H1 (cell line): ENCODE data around the gene KDELR1. TPM values are rescaled to one million over a fixed set of nuclear protein-coding genes. Genes with fewer than 3 reads are reported as not detected.

ENCODE experiments used
- CTCF ChIA-PET: fragments of 300-600 bp; sonication (Branson Sonifier 250); formaldehyde crosslinking; loops from one replicate; lab custom pipeline; 2021; ENCODE audit not compliant: partially characterized antibody; lab: Charles Lee
- POLR2A ChIA-PET: fragments of 300-600 bp; sonication (Branson Sonifier 250); formaldehyde crosslinking; loops from one replicate; lab custom pipeline; 2021; ENCODE audit warnings: inconsistent platforms; ENCODE audit not compliant: partially characterized antibody; lab: Charles Lee
- DNase-seq, 2 experiments: peaks; one replicate each; pipeline versions ENCODE4 v3.0.0 to v3.0.0-alpha.2; 2010 to 2022; ENCODE audit warnings: low spot score in 2 of 2, low read depth in 1 of 2, mixed read lengths in 1 of 2
- FAIRE-seq: peaks from 2 replicates; lab custom pipeline; 2011; peaks lifted over from hg19 to GRCh38; lab: Jason Lieb, UNC
- H2AFZ ChIP-seq: 2 replicates; pipeline ENCODE4 v1.8.1; 2012; ENCODE audit warnings: low read length, inconsistent platforms
- H2AK5ac ChIP-seq: 2 replicates; pipeline ENCODE4 v1.6.1; 2013; ENCODE audit warnings: low read depth, low read length
- H2BK120ac ChIP-seq: replicated peaks from 2 replicates; pipeline ENCODE3; 2013; ENCODE audit warnings: low read depth, low read length, inconsistent platforms
- H2BK12ac ChIP-seq: 2 replicates; pipeline ENCODE4 v1.6.1; 2013; ENCODE audit warnings: low read depth, low read length
- H2BK15ac ChIP-seq: 2 replicates; pipeline ENCODE4 v1.6.1; 2013; ENCODE audit warnings: low read length
- H2BK20ac ChIP-seq: 2 replicates; pipeline ENCODE4 v1.6.1; 2013; ENCODE audit warnings: low read length
- H2BK5ac ChIP-seq: 2 replicates; pipeline ENCODE4 v1.6.1; 2013; ENCODE audit warnings: low read depth, low read length
- H3K14ac ChIP-seq: 2 replicates; pipeline ENCODE4 v1.6.1; 2013; ENCODE audit warnings: inconsistent platforms; ENCODE audit not compliant: insufficient read length
- H3K18ac ChIP-seq: 2 replicates; pipeline ENCODE4 v1.6.1; 2013; ENCODE audit warnings: low read length; ENCODE audit errors: extremely low read depth
- H3K23ac ChIP-seq: 2 replicates; pipeline ENCODE4 v1.6.1; 2013; ENCODE audit warnings: inconsistent platforms; ENCODE audit not compliant: insufficient read length
- H3K23me2 ChIP-seq: 2 replicates; pipeline ENCODE4 v1.6.1; 2013; ENCODE audit warnings: low read depth, low read length
- H3K27ac ChIP-seq: 2 replicates; pipeline ENCODE4 v1.6.1; 2011; ENCODE audit warnings: low read depth, low read length, inconsistent platforms
- H3K27me3 ChIP-seq, 4 experiments: replicated peaks in 1 of 4; 1 replicate in 1 of 4; 2 replicates in 3 of 4; pipeline versions ENCODE4 v1.6.1 to v1.8.1; 2011 to 2013; ENCODE audit warnings: low read length in 3 of 4, mild to moderate bottlenecking in 3 of 4, inconsistent platforms in 2 of 4, mixed read lengths in 2 of 4, moderate library complexity in 1 of 4; ENCODE audit not compliant: control insufficient read depth in 3 of 4, insufficient read depth in 3 of 4; ENCODE audit errors: extremely low read depth in 1 of 4
- H3K36me3 ChIP-seq, 4 experiments: 2 replicates each; pipeline versions ENCODE4 v1.6.1 to v1.8.1; 2011 to 2013; ENCODE audit warnings: mild to moderate bottlenecking in 4 of 4, low read length in 3 of 4, moderate library complexity in 2 of 4, control low read depth in 1 of 4, inconsistent platforms in 1 of 4; ENCODE audit not compliant: insufficient read depth in 4 of 4, control insufficient read depth in 2 of 4
- H3K4ac ChIP-seq: replicated peaks from 2 replicates; pipeline ENCODE3; 2013; ENCODE audit warnings: low read length, low read depth, mixed read lengths, inconsistent platforms; ENCODE audit not compliant: insufficient read length
- H3K4me1 ChIP-seq, 4 experiments: replicated peaks in 1 of 4; 1 replicate in 1 of 4; 2 replicates in 3 of 4; pipeline versions ENCODE4 v1.6.1 to v1.8.1; 2011 to 2013; ENCODE audit warnings: low read length in 3 of 4, inconsistent platforms in 2 of 4, mixed read lengths in 1 of 4; ENCODE audit not compliant: insufficient read depth in 4 of 4, control insufficient read depth in 3 of 4
- H3K4me2 ChIP-seq, 2 experiments: 2 replicates each; pipeline versions ENCODE4 v1.6.1 to v1.8.1; 2011 to 2013; ENCODE audit warnings: low read depth in 2 of 2, low read length in 2 of 2, control low read depth in 1 of 2, inconsistent platforms in 1 of 2, mild to moderate bottlenecking in 1 of 2; ENCODE audit not compliant: insufficient read depth in 1 of 2
- H3K4me3 ChIP-seq, 4 experiments: fragments of 200-600, 300-600 bp in 1 of 4; sonication (generic), shearing (Covaris generic), sonication (Bioruptor Twin) in 1 of 4; 2 replicates each; pipeline versions ENCODE4 v1.5.1 to v1.8.1; 2011 to 2016; ENCODE audit warnings: low read length in 4 of 4, low read depth in 3 of 4, control low read depth in 2 of 4, inconsistent platforms in 2 of 4, mild to moderate bottlenecking in 2 of 4, mixed read lengths in 1 of 4, moderate library complexity in 1 of 4; ENCODE audit not compliant: insufficient read depth in 2 of 4; ENCODE audit errors: extremely low read depth in 1 of 4
- H3K56ac ChIP-seq: replicated peaks from 2 replicates; pipeline ENCODE3; 2013; ENCODE audit warnings: low read depth, mild to moderate bottlenecking, mixed read lengths, low read length, inconsistent platforms; ENCODE audit not compliant: insufficient read length
- H3K79me1 ChIP-seq: 2 replicates; pipeline ENCODE4 v1.6.1; 2013; ENCODE audit warnings: low read depth, low read length, control low read depth
- H3K79me2 ChIP-seq, 2 experiments: 2 replicates each; pipeline versions ENCODE4 v1.6.1 to v1.8.1; 2012 to 2013; ENCODE audit warnings: low read length in 2 of 2, mild to moderate bottlenecking in 2 of 2, inconsistent platforms in 1 of 2; ENCODE audit not compliant: insufficient read depth in 2 of 2, control insufficient read depth in 1 of 2
- H3K9ac ChIP-seq, 4 experiments: replicated peaks in 1 of 4; 1 replicate in 1 of 4; 2 replicates in 3 of 4; pipeline versions ENCODE4 v1.6.1 to v1.8.1; 2011 to 2013; ENCODE audit warnings: low read depth in 3 of 4, low read length in 3 of 4, control low read depth in 2 of 4, mild to moderate bottlenecking in 2 of 4, moderate library complexity in 2 of 4, inconsistent platforms in 1 of 4; ENCODE audit errors: extremely low read depth in 1 of 4
- H3K9me3 ChIP-seq, 2 experiments: 2 replicates each; pipeline versions ENCODE4 v1.6.1 to v1.8.1; 2012 to 2013; ENCODE audit warnings: mild to moderate bottlenecking in 2 of 2, moderate library complexity in 2 of 2, control low read depth in 1 of 2, inconsistent platforms in 1 of 2, low read depth in 1 of 2, low read length in 1 of 2, mixed read lengths in 1 of 2; ENCODE audit not compliant: insufficient read depth in 2 of 2
- H4K20me1 ChIP-seq, 2 experiments: replicated peaks in 1 of 2; 2 replicates each; pipeline versions ENCODE3 to v1.8.1; 2011 to 2013; ENCODE audit warnings: inconsistent platforms in 2 of 2, low read length in 2 of 2, mild to moderate bottlenecking in 1 of 2; ENCODE audit not compliant: insufficient read depth in 2 of 2, control insufficient read depth in 1 of 2
- H4K5ac ChIP-seq: 2 replicates; pipeline ENCODE4 v1.6.1; 2013; ENCODE audit warnings: low read length, low read depth, mixed read lengths, inconsistent platforms; ENCODE audit not compliant: insufficient read length
- H4K8ac ChIP-seq: 2 replicates; pipeline ENCODE4 v1.8.0; 2013; ENCODE audit warnings: mild to moderate bottlenecking, moderate library complexity, low read length, inconsistent platforms; ENCODE audit not compliant: insufficient read depth; ENCODE audit errors: extremely low read depth
- H4K91ac ChIP-seq: replicated peaks from 2 replicates; pipeline ENCODE3; 2013; ENCODE audit warnings: low read length, mixed read lengths, inconsistent platforms; ENCODE audit not compliant: insufficient read length
- CREB1 ChIP-seq: IDR thresholded peaks from 2 replicates; pipeline ENCODE4 v1.6.1; 2012; ENCODE audit warnings: inconsistent platforms
- EGR1 ChIP-seq: IDR thresholded peaks from 2 replicates; pipeline ENCODE4 v1.6.1; 2011; ENCODE audit warnings: low read depth, low read length, borderline replicate concordance
- EP300 ChIP-seq, 2 experiments: IDR thresholded peaks; 1 replicate in 1 of 2; 2 replicates in 1 of 2; pipeline ENCODE4 v1.6.1; 2011 to 2012; ENCODE audit warnings: low read depth in 2 of 2, low read length in 2 of 2, mild to moderate bottlenecking in 2 of 2, borderline replicate concordance in 1 of 2, inconsistent platforms in 1 of 2, moderate library complexity in 1 of 2
- GTF2F1 ChIP-seq: IDR thresholded peaks from 2 replicates; pipeline ENCODE4 v1.6.1; 2012; ENCODE audit warnings: low read depth, low read length, improper control_type of control experiment, borderline replicate concordance
- KDM4A ChIP-seq: IDR thresholded peaks from one replicate; pipeline ENCODE4 v1.7.1; 2012; ENCODE audit warnings: low read depth, mild to moderate bottlenecking, moderate library complexity, low read length, inconsistent platforms; ENCODE audit not compliant: severe bottlenecking
- MAFK ChIP-seq: IDR thresholded peaks from 2 replicates; pipeline ENCODE4 v1.6.1; 2012; ENCODE audit warnings: low read depth, mild to moderate bottlenecking, improper control_type of control experiment, low read length
- MAX ChIP-seq: IDR thresholded peaks from 2 replicates; pipeline ENCODE4 v1.6.1; 2012; ENCODE audit warnings: inconsistent platforms
- NRF1 ChIP-seq: IDR thresholded peaks from 2 replicates; pipeline ENCODE4 v1.6.1; 2011; ENCODE audit warnings: mild to moderate bottlenecking, low read depth, low read length, improper control_type of control experiment
- POLR2A ChIP-seq, 2 experiments: IDR thresholded peaks; 1 replicate in 1 of 2; 2 replicates in 1 of 2; pipeline ENCODE4 v1.6.1; 2011; ENCODE audit warnings: low read depth in 2 of 2, low read length in 2 of 2, mild to moderate bottlenecking in 2 of 2; ENCODE audit errors: control extremely low read depth in 1 of 2
- SAP30 ChIP-seq: fragments of 300-600 bp; sonication (generic); IDR thresholded peaks from 2 replicates; pipeline ENCODE4 v1.7.1; 2012; ENCODE audit warnings: low read length, moderate library complexity, mild to moderate bottlenecking, inconsistent platforms; ENCODE audit not compliant: insufficient read depth, insufficient replicate concordance
- USF2 ChIP-seq: IDR thresholded peaks from 2 replicates; pipeline ENCODE4 v1.6.1; 2011; ENCODE audit warnings: low read length, improper control_type of control experiment
- WGBS, 2 experiments: shearing (Covaris generic) in 1 of 2; methylation state at CpG; one replicate each; pipeline versions ENCODE4 v1.1.6 to v1.1.7; 2013 to 2015; ENCODE audit warnings: low lambda C conversion rate in 2 of 2, mixed read lengths in 2 of 2, inconsistent platforms in 1 of 2, low coverage in 1 of 2, missing lambda C conversion rate in 1 of 2; ENCODE audit not compliant: insufficient replicate concordance in 2 of 2, insufficient coverage in 1 of 2, insufficient read length in 1 of 2; ENCODE audit errors: extremely low coverage in 1 of 2, missing lambda C conversion rate in 1 of 2; 5-methylcytosine and 5-hydroxymethylcytosine counted together
- polyA plus RNA-seq, 7 experiments: library from polyadenylated mRNA; depleted of rRNA in 3 of 7; stranded (reverse) in 5 of 7; unstranded in 2 of 7; fragments of >200 nt in 5 of 7; fragments of 200-250 nt in 2 of 7; gene quantifications; 1 replicate in 5 of 7; 2 replicates in 1 of 7; 4 replicates in 1 of 7; pipeline versions ENCODE4 v1.2.1 to v1.2.3, GENCODE V29; 2011 to 2013; ENCODE audit warnings: missing spikeins in 2 of 7, mixed read lengths in 2 of 7
- total RNA-seq: library from RNA; stranded (reverse); fragmentation: NEBNext Ultra II Directional; extraction: Animal tissue kit (Norgen Biotek cat#: 25700); gene quantifications from 2 replicates; pipeline ENCODE4 v1.2.1, GENCODE V29; 2021

The KDELR1 gene
- total and polyA plus RNA-seq, 2 of the 8 experiments (the other 6 are each of a cell fraction or from before 2014, with no cell fraction given), result 225 to 231 TPM

DNA sequence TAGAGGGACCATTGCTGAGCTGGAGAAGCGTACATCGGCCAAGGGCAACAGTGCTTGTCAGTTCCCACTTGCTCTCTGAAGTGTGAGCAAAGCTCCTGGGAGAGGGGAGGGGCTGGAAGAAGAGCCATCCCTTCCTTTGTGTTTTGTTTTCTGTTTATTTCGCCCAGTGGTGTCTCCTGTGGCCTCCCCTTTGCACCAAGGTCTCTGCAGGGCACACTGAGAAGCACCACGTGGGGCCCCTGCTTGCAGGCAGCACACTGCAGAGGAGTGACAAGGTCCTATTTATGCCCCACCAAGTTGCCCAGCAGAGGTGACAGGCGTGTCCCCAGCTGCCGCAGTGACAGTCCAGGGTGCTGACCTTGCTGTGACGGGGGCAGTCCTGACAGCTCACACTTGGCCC is 26.1 kb upstream of the KDELR1 start:
- H3K79me2 ChIP-seq, result no peaks in the 10 kb centered on the region
- 84% methylated on average over 7 of the region's 7 CpGs; no CpG with 5 or more reads in 1 of the 2 experiments for WGBS, 2 experiments
- H3K4me1 ChIP-seq, result peaks cover 0 to 19% (median 8%) of the 10 kb centered on the region in 4 experiments; a peak in 5 of 7 replicates
- TF ChIP-seq USF2 (no peak), GTF2F1 (no peak), MAX (no peak), EP300 (IDR thresholded peaks at IDR 0.05; ENCODE audit: borderline replicate concordance in 1 of 2, low read depth in 2 of 2, low read length in 2 of 2) (no peak), KDM4A (no peak), SAP30 (no peak), MAFK (no peak), EGR1 (no peak), CREB1 (no peak), POLR2A (IDR thresholded peaks at IDR 0.05; ENCODE audit: control extremely low read depth in 1 of 2, low read depth in 2 of 2, low read length in 2 of 2) (no peak), NRF1 (no peak)
- no peaks in the 10 kb centered on the region for H3K36me3 ChIP-seq
- peaks cover 3% of the 10 kb centered on the region; the same call in 1 of the 2 replicates for H3K79me1 ChIP-seq
- H4K20me1 ChIP-seq, result peaks cover 0 to 1% of the 10 kb centered on the region in 2 experiments
- H2BK120ac ChIP-seq, result no peak overlapping the region
- ChIA-PET CTCF (interaction anchor here (1.2 to 2.0 kb wide), 2 partner anchors 13 to 44 kb away, joined by 3 to 8 read pairs; no protein-coding TSS in a partner anchor), POLR2A (interaction anchor here (1.0 to 2.5 kb wide), 3 partner anchors 13 to 29 kb away, joined by 3 to 14 read pairs (median 3); partner anchors contain the start of gene GRWD1)
- H3K56ac ChIP-seq, result no peak overlapping the region
- no peak overlapping the region for H2BK15ac ChIP-seq
- H2AFZ ChIP-seq, result no peak overlapping the region
- H4K5ac ChIP-seq, result no peak overlapping the region
- no peak overlapping the region for H3K18ac ChIP-seq
- no peak overlapping the region for H3K23ac ChIP-seq
- no peak overlapping the region for H2BK12ac ChIP-seq
- no peaks in the 10 kb centered on the region; a peak in 1 of 7 replicates for H3K27me3 ChIP-seq
- H2AK5ac ChIP-seq, result no peak overlapping the region
- no peak overlapping the region for H3K4me2 ChIP-seq
- H4K91ac ChIP-seq, result no peak overlapping the region
- no peak overlapping the region; the same call in 1 of the 2 replicates for H4K8ac ChIP-seq
- no peaks in the 10 kb centered on the region; a peak in 1 of 4 replicates for H3K9me3 ChIP-seq
- H2BK5ac ChIP-seq, result no peak overlapping the region
- H3K4me3 ChIP-seq, result no peak overlapping the region
- peaks cover 4% of the 10 kb centered on the region; the same call in 1 of the 2 replicates for H3K23me2 ChIP-seq
- no peak overlapping the region for H3K27ac ChIP-seq
- no peak overlapping the region for H3K4ac ChIP-seq
- no peak for DNase-seq
- no peak overlapping the region for H3K14ac ChIP-seq
- no peak overlapping the region for H2BK20ac ChIP-seq
- H3K9ac ChIP-seq, result no peak overlapping the region
- FAIRE-seq, result no peak
